H9 (cell line): ENCODE results near the gene ARPC1A. TPM values are rescaled to one million over a fixed set of nuclear protein-coding genes. Genes with fewer than 3 reads are reported as not detected.

ENCODE experiments used
- DNase-seq: peaks from one replicate; pipeline ENCODE4 v3.0.0-alpha.2; 2017
- H2AFZ ChIP-seq: one replicate; pipeline ENCODE4 v1.6.1; 2013; ENCODE audit warnings: mild to moderate bottlenecking, low read length, control low read depth, moderate library complexity
- H2AK5ac ChIP-seq: 2 replicates; pipeline ENCODE4 v1.6.1; 2013; ENCODE audit warnings: low read length, control low read depth, mixed read lengths; ENCODE audit not compliant: insufficient read length
- H2BK120ac ChIP-seq: one replicate; pipeline ENCODE4 v1.6.1; 2013; ENCODE audit warnings: low read depth, mild to moderate bottlenecking, low read length, control low read depth, inconsistent platforms; ENCODE audit not compliant: poor library complexity, severe bottlenecking
- H2BK12ac ChIP-seq: 2 replicates; pipeline ENCODE4 v1.6.1; 2013; ENCODE audit warnings: low read length, control low read depth, mixed read lengths, low read depth; ENCODE audit not compliant: insufficient read length
- H2BK15ac ChIP-seq: 2 replicates; pipeline ENCODE4 v1.6.1; 2013; ENCODE audit warnings: low read depth, low read length, control low read depth
- H2BK20ac ChIP-seq: one replicate; pipeline ENCODE4 v1.6.1; 2013; ENCODE audit warnings: low read depth, mild to moderate bottlenecking, low read length, control low read depth, inconsistent platforms; ENCODE audit not compliant: poor library complexity, severe bottlenecking
- H2BK5ac ChIP-seq: 2 replicates; pipeline ENCODE4 v1.6.1; 2013; ENCODE audit warnings: low read length, control low read depth, mixed read lengths; ENCODE audit not compliant: insufficient read length
- H3K14ac ChIP-seq: 2 replicates; pipeline ENCODE4 v1.6.1; 2013; ENCODE audit warnings: low read length, control low read depth; ENCODE audit not compliant: insufficient read depth
- H3K18ac ChIP-seq: 2 replicates; pipeline ENCODE4 v1.6.1; 2013; ENCODE audit warnings: low read depth, mild to moderate bottlenecking, mixed read lengths, low read length, control low read depth; ENCODE audit not compliant: insufficient read length
- H3K23ac ChIP-seq: 2 replicates; pipeline ENCODE4 v1.6.1; 2013; ENCODE audit warnings: low read length, control low read depth, mixed read lengths, low read depth; ENCODE audit not compliant: insufficient read length
- H3K23me2 ChIP-seq: 2 replicates; pipeline ENCODE4 v1.6.1; 2013; ENCODE audit warnings: low read depth, mild to moderate bottlenecking, mixed read lengths, low read length, control low read depth; ENCODE audit not compliant: insufficient read length, poor library complexity, severe bottlenecking
- H3K27ac ChIP-seq: 2 replicates; pipeline ENCODE4 v1.5.1; 2013; ENCODE audit warnings: low read length, control low read depth, mixed read lengths, low read depth; ENCODE audit not compliant: insufficient read length
- H3K27me3 ChIP-seq: 2 replicates; pipeline ENCODE4 v1.6.1; 2013; ENCODE audit warnings: low read length, control low read depth, inconsistent platforms; ENCODE audit not compliant: insufficient read depth
- H3K4ac ChIP-seq: 2 replicates; pipeline ENCODE4 v1.6.1; 2013; ENCODE audit warnings: low read depth, mild to moderate bottlenecking, control low read depth, inconsistent platforms, low read length, moderate library complexity
- H3K4me1 ChIP-seq: 2 replicates; pipeline ENCODE4 v1.6.1; 2013; ENCODE audit warnings: low read length, control low read depth, inconsistent platforms; ENCODE audit not compliant: insufficient read depth
- H3K4me2 ChIP-seq: 2 replicates; pipeline ENCODE4 v1.6.1; 2013; ENCODE audit warnings: low read length, control low read depth, mixed read lengths; ENCODE audit not compliant: insufficient read length, insufficient read depth
- H3K56ac ChIP-seq: 2 replicates; pipeline ENCODE4 v1.6.1; 2013; ENCODE audit warnings: low read depth, mild to moderate bottlenecking, mixed read lengths, low read length, control low read depth; ENCODE audit not compliant: insufficient read length
- H3K79me1 ChIP-seq: 2 replicates; pipeline ENCODE4 v1.6.1; 2013; ENCODE audit warnings: low read depth, mild to moderate bottlenecking, moderate library complexity, low read length, control low read depth, inconsistent platforms; ENCODE audit not compliant: insufficient read depth, poor library complexity, severe bottlenecking
- H3K79me2 ChIP-seq: 2 replicates; pipeline ENCODE4 v1.6.1; 2013; ENCODE audit warnings: low read length, control low read depth, inconsistent platforms; ENCODE audit not compliant: insufficient read depth
- H3K9ac ChIP-seq: 2 replicates; pipeline ENCODE4 v1.6.1; 2013; ENCODE audit warnings: low read length, control low read depth, mixed read lengths; ENCODE audit not compliant: insufficient read length; ENCODE audit errors: extremely low read depth
- H3K9me3 ChIP-seq: one replicate; pipeline ENCODE4 v1.6.1; 2013; ENCODE audit warnings: low read depth, low read length, inconsistent platforms; ENCODE audit not compliant: control insufficient read depth
- H3T11ph ChIP-seq: one replicate; pipeline ENCODE4 v1.6.1; 2013; ENCODE audit warnings: mild to moderate bottlenecking, low read length, control low read depth, inconsistent platforms
- H4K20me1 ChIP-seq: one replicate; pipeline ENCODE4 v1.6.1; 2013; ENCODE audit not compliant: control insufficient read depth, insufficient read length, insufficient read depth
- H4K5ac ChIP-seq: 2 replicates; pipeline ENCODE4 v1.6.1; 2013; ENCODE audit warnings: low read depth, mild to moderate bottlenecking, mixed read lengths, low read length, control low read depth; ENCODE audit not compliant: insufficient read length
- H4K8ac ChIP-seq: replicated peaks from 2 replicates; pipeline ENCODE4 v1.6.1; 2013; ENCODE audit warnings: low read length, control low read depth, mixed read lengths, low read depth; ENCODE audit not compliant: insufficient read length
- H4K91ac ChIP-seq: 2 replicates; pipeline ENCODE4 v1.6.1; 2013; ENCODE audit warnings: low read depth, mild to moderate bottlenecking, moderate library complexity, mixed read lengths, low read length, control low read depth; ENCODE audit not compliant: insufficient read length
- H3K27ac Mint-ChIP-seq, 3 experiments: 2 replicates in 2 of 3; 3 replicates in 1 of 3; pipeline ENCODE4 v1.8.0; 2020 to 2021; ENCODE audit warnings: mixed read lengths in 3 of 3, mild to moderate bottlenecking in 1 of 3, moderate library complexity in 1 of 3
- H3K27me3 Mint-ChIP-seq: 2 replicates; pipeline ENCODE4 v1.8.0; 2021; ENCODE audit warnings: low read depth, mild to moderate bottlenecking, moderate library complexity, mixed read lengths
- H3K36me3 Mint-ChIP-seq, 3 experiments: 2 replicates in 2 of 3; 3 replicates in 1 of 3; pipeline ENCODE4 v1.8.0; 2020 to 2021; ENCODE audit warnings: low read depth in 3 of 3, mixed read lengths in 3 of 3; ENCODE audit not compliant: insufficient read depth in 1 of 3
- H3K4me1 Mint-ChIP-seq, 2 experiments: 2 replicates each; pipeline ENCODE4 v1.8.0; 2020; ENCODE audit warnings: mixed read lengths in 2 of 2
- H3K4me3 Mint-ChIP-seq, 2 experiments: 2 replicates in 1 of 2; 3 replicates in 1 of 2; pipeline ENCODE4 v1.8.0; 2020 to 2021; ENCODE audit warnings: mild to moderate bottlenecking in 2 of 2, mixed read lengths in 2 of 2, moderate library complexity in 1 of 2
- H3K9me3 Mint-ChIP-seq, 2 experiments: 2 replicates in 1 of 2; 3 replicates in 1 of 2; pipeline ENCODE4 v1.8.0; 2020; ENCODE audit warnings: mild to moderate bottlenecking in 2 of 2, mixed read lengths in 2 of 2, moderate library complexity in 1 of 2
- WGBS: extraction: QIAGEN DNeasy Blood & Tissue Kit; methylation state at CpG from one replicate; pipeline ENCODE4 v1.1.7; 2013; ENCODE audit warnings: missing lambda C conversion rate, low lambda C conversion rate, mixed read lengths; ENCODE audit not compliant: insufficient read length; ENCODE audit errors: extremely low coverage; 5-methylcytosine and 5-hydroxymethylcytosine counted together
- total RNA-seq: library from RNA; stranded (reverse); gene quantifications from 2 replicates; pipeline ENCODE4 v1.2.1, GENCODE V29; 2021
- TF ChIP-seq, protein P1 (sequence below): fragments of 200-600 bp; sonication (generic); conservative IDR thresholded peaks from 3 replicates; pipeline ENCODE4 v1.8.0; 2021; ENCODE audit warnings: antibody characterized with exemption, mild to moderate bottlenecking

ARPC1A gene
- total RNA-seq, 1 experiment from 2014 or later, result 169 TPM

DNA sequence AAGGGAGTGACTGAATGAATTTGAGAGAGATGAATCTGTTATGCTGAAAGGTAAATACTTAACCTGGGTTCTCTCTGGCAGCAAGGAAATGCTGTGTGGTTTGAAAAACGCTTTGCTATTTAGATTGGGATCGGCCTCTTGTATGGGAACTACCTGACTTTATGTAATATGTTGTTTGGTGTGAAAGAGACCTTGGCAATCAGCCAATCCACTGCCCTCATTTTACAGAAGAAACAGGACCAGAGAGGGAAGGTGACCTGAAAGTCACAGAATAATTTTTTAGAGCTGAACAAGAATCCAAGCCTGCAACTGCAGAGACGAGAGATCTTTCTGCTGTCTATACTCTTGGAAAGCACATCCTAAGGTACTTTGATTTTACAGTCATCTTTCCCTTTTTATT is 84.1 kb downstream of the ARPC1A start:
- no peak overlapping the region for H2BK20ac ChIP-seq
- no peaks in the 10 kb centered on the region for H4K20me1 ChIP-seq
- no peak for DNase-seq

More for the DNA sequence above, 84.1 kb downstream of the ARPC1A start:
- Histone ChIP-seq H3K4me1 (no peaks in the 10 kb centered on the region), H3K4ac (no peak overlapping the region), H3K27me3 (no peaks in the 10 kb centered on the region), H4K91ac (no peak overlapping the region), H3K18ac (no peak overlapping the region), H3K27ac (peak overlapping the region; percentile 94), H3K23me2 (peaks cover 16% of the 10 kb centered on the region), H3K14ac (no peak overlapping the region), H4K5ac (no peak overlapping the region), H3K79me2 (peaks cover 31% of the 10 kb centered on the region), H3T11ph (no peak overlapping the region), H2AK5ac (no peak overlapping the region), H3K79me1 (peaks cover 9% of the 10 kb centered on the region), H2BK12ac (no peak overlapping the region), H2BK5ac (no peak overlapping the region), H3K9ac (no peak overlapping the region), H4K8ac (no peak overlapping the region), H2AFZ (no peak overlapping the region), H3K9me3 (no peaks in the 10 kb centered on the region), H3K56ac (no peak overlapping the region), H3K23ac (no peak overlapping the region), H2BK15ac (no peak overlapping the region), H3K4me2 (peak overlapping the region; percentile 91), H2BK120ac (no peak overlapping the region)
- H3K36me3 Mint-ChIP-seq, result peaks cover 36 to 58% (median 49%) of the 10 kb centered on the region in 3 experiments; a peak in 6 of 7 replicates
- TF ChIP-seq, protein P1, sequence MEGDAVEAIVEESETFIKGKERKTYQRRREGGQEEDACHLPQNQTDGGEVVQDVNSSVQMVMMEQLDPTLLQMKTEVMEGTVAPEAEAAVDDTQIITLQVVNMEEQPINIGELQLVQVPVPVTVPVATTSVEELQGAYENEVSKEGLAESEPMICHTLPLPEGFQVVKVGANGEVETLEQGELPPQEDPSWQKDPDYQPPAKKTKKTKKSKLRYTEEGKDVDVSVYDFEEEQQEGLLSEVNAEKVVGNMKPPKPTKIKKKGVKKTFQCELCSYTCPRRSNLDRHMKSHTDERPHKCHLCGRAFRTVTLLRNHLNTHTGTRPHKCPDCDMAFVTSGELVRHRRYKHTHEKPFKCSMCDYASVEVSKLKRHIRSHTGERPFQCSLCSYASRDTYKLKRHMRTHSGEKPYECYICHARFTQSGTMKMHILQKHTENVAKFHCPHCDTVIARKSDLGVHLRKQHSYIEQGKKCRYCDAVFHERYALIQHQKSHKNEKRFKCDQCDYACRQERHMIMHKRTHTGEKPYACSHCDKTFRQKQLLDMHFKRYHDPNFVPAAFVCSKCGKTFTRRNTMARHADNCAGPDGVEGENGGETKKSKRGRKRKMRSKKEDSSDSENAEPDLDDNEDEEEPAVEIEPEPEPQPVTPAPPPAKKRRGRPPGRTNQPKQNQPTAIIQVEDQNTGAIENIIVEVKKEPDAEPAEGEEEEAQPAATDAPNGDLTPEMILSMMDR, result no peak
- peaks cover 19 to 23% of the 10 kb centered on the region in 2 experiments for H3K4me1 Mint-ChIP-seq
- H3K9me3 Mint-ChIP-seq, result peaks cover 1% of the 10 kb centered on the region in 2 experiments; a peak in 2 of 5 replicates
- no CpG with 5 or more reads among the region's 3 CpGs for whole genome bisulfite sequencing
- H3K4me3 Mint-ChIP-seq, result peak overlapping the region; percentile 95 to 96
- peak overlapping the region in 2 of 3 experiments; percentile 82 to 99; a peak in 1 of 7 replicates for H3K27ac Mint-ChIP-seq
- no peaks in the 10 kb centered on the region for H3K27me3 Mint-ChIP-seq
